ENCODE data around the gene CABLES1.

CABLES1 gene

GRCh38 chr18:23217781-23218180, 82.5 kb downstream of the CABLES1 start:
- in situ Hi-C loops (cut with MboI; ENCODE audit: low sequenced_read_pairs), result no loop called here

GRCh38 chr18:23220355-23220754, 85.1 kb downstream of the CABLES1 start:
- in situ Hi-C loops (cut with MboI; ENCODE audit: low sequenced_read_pairs), result no loop called here

GRCh38 chr18:23223641-23224040, 88.4 kb downstream of the CABLES1 start:
- in situ Hi-C loops (cut with MboI; ENCODE audit: low sequenced_read_pairs), result no loop called here

- in situ Hi-C loops (cut with MboI; ENCODE audit: low sequenced_read_pairs), result no loop called here
Measured at GRCh38 chr18:23225503-23225902, 90.2 kb downstream of the CABLES1 start.

GRCh38 chr18:23226391-23226790, 91.1 kb downstream of the CABLES1 start:
- in situ Hi-C loops (cut with MboI; ENCODE audit: low sequenced_read_pairs), result no loop called here

GRCh38 chr18:23226930-23227725, 91.8 kb downstream of the CABLES1 start:
- in situ Hi-C loops (cut with MboI; ENCODE audit: low sequenced_read_pairs), result no loop called here

- in situ Hi-C loops (cut with MboI; ENCODE audit: low sequenced_read_pairs), result no loop called here
Measured at GRCh38 chr18:23227726-23228070, 92.4 kb downstream of the CABLES1 start.

GRCh38 chr18:23228102-23229061, 93.1 kb downstream of the CABLES1 start:
- in situ Hi-C loops (cut with MboI; ENCODE audit: low sequenced_read_pairs), result no loop called here

GRCh38 chr18:23229472-23229871, 94.2 kb downstream of the CABLES1 start:
- in situ Hi-C loops (cut with MboI; ENCODE audit: low sequenced_read_pairs), result no loop called here

- in situ Hi-C loops (cut with MboI; ENCODE audit: low sequenced_read_pairs), result no loop called here
Measured at GRCh38 chr18:23230686-23231085, 95.4 kb downstream of the CABLES1 start.

GRCh38 chr18:23231340-23232021, 96.2 kb downstream of the CABLES1 start:
- in situ Hi-C loops (cut with MboI; ENCODE audit: low sequenced_read_pairs), result no loop called here

GRCh38 chr18:23232331-23232730, 97.0 kb downstream of the CABLES1 start:
- in situ Hi-C loops (cut with MboI; ENCODE audit: low sequenced_read_pairs), result no loop called here

- in situ Hi-C loops (cut with MboI; ENCODE audit: low sequenced_read_pairs), result no loop called here
Measured at GRCh38 chr18:23234619-23235018, 99.3 kb downstream of the CABLES1 start.

GRCh38 chr18:23235336-23235735, 100.1 kb downstream of the CABLES1 start:
- in situ Hi-C loops (cut with MboI; ENCODE audit: low sequenced_read_pairs), result no loop called here

GRCh38 chr18:23235860-23236259, 100.6 kb downstream of the CABLES1 start:
- in situ Hi-C loops (cut with MboI; ENCODE audit: low sequenced_read_pairs), result no loop called here

- in situ Hi-C loops (cut with MboI; ENCODE audit: low sequenced_read_pairs), result no loop called here
Measured at GRCh38 chr18:23236876-23237468, 101.7 kb downstream of the CABLES1 start.

GRCh38 chr18:23237524-23238151, 102.4 kb downstream of the CABLES1 start:
- in situ Hi-C loops (cut with MboI; ENCODE audit: low sequenced_read_pairs), result no loop called here

GRCh38 chr18:23238152-23238531, 102.9 kb downstream of the CABLES1 start:
- in situ Hi-C loops (cut with MboI; ENCODE audit: low sequenced_read_pairs), result no loop called here

- in situ Hi-C loops (cut with MboI; ENCODE audit: low sequenced_read_pairs), result no loop called here
Measured at GRCh38 chr18:23238651-23239349, 103.5 kb downstream of the CABLES1 start.

GRCh38 chr18:23239350-23239692, 104.0 kb downstream of the CABLES1 start:
- in situ Hi-C loops (cut with MboI; ENCODE audit: low sequenced_read_pairs), result no loop called here
